ENCODE results near the gene EHD4.

The EHD4 gene

GRCh38 chr15:41979493-41980266, 7.3 kb upstream of the EHD4 start:
- FAIRE-seq: no peak

GRCh38 chr15:41978534-41978933, 6.2 kb upstream of the EHD4 start:
- FAIRE-seq: no peak

GRCh38 chr15:41977757-41978383, 5.5 kb upstream of the EHD4 start:
- FAIRE-seq: no peak

- no peak for FAIRE-seq
Observed at GRCh38 chr15:41975669-41976068, 3.3 kb upstream of the EHD4 start.

- FAIRE-seq: no peak
Observed at GRCh38 chr15:41974041-41974440, 1.7 kb upstream of the EHD4 start.

- no peak for FAIRE-seq
Observed at GRCh38 chr15:41971895-41972252, 483 bp downstream of the EHD4 start.

- no peak for FAIRE-seq
Observed at GRCh38 chr15:41971089-41971894, 1.1 kb downstream of the EHD4 start.

- FAIRE-seq: no peak
Observed at GRCh38 chr15:41970456-41970855, 1.9 kb downstream of the EHD4 start.

GRCh38 chr15:41969851-41970431, 2.4 kb downstream of the EHD4 start:
- no peak for FAIRE-seq

- FAIRE-seq: no peak
Observed at GRCh38 chr15:41968701-41969100, 3.7 kb downstream of the EHD4 start.

- no peak for FAIRE-seq
Observed at GRCh38 chr15:41967506-41968206, 4.7 kb downstream of the EHD4 start.

GRCh38 chr15:41966920-41967465, 5.4 kb downstream of the EHD4 start:
- FAIRE-seq: no peak

GRCh38 chr15:41966414-41966812, 5.9 kb downstream of the EHD4 start:
- no peak for FAIRE-seq

GRCh38 chr15:41965441-41966413, 6.6 kb downstream of the EHD4 start:
- no peak for FAIRE-seq

- no peak for FAIRE-seq
Observed at GRCh38 chr15:41961595-41962202, 10.7 kb downstream of the EHD4 start.

- FAIRE-seq: no peak
Observed at GRCh38 chr15:41961001-41961518, 11.3 kb downstream of the EHD4 start.

- FAIRE-seq: no peak
Observed at GRCh38 chr15:41958002-41958420, 14.3 kb downstream of the EHD4 start.

GRCh38 chr15:41957021-41957897, 15.1 kb downstream of the EHD4 start:
- FAIRE-seq: no peak

- no peak for FAIRE-seq
Observed at GRCh38 chr15:41955807-41956525, 16.4 kb downstream of the EHD4 start.

All from TTC549 (cell line).